HG02885 (cell line): ENCODE data around the gene PRPF39.
A peak's percentile ranks its signal among the peaks of the same experiment; 100 is the strongest.

Experiments
- ATAC-seq: cut with Tn5 transposase; IDR thresholded peaks from one replicate; pipeline ENCODE4 v1.9.1; 2021; ENCODE audit warnings: mild to moderate bottlenecking; ENCODE audit not compliant: unreplicated experiment, poor library complexity

PRPF39 gene

DNA sequence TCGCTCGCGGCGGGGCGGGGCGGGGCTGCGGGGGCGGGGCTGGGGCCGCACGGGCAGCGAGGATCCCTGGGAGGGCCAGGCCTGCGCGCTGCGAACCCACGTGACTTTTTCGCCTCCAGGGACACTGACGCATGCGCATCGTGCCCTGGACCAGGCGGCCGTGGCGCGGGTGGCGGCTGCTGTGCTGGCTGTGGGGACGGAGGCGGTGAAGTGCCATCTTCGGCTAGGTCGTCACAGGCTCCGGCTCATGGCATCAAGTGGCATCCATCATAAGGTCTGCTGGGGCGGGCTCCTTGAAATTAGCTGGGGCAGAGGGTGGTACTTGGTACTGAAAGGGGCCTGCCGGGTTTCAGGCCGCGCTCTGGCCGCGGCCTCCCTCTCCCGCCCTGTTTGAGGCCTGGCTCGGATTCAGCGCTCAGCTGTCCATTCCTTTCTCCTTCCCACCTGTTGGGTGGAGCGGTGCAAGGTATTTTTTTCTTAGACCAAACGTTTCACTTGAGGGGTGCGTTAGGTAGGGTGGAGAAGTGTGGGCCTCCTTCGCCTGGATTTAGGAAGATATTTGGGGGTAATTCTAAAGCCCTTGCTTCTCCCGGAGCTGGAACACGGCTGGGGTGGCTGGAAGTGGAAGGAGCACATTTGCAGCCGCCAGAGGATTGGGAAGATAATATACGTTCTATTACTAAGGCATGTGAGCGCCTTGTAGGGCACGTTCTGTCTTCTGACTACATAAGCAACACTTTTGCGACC is at the start of gene PRPF39:
Gene PRPF39 (plus strand): TSS at position 141 of the 747 bp plus-strand sequence. CDS start 11,124 bp downstream, outside the sequence.
- peak; percentile 87 for ATAC-seq

- ATAC-seq = no peak
Observed at GRCh38 chr14:45034730-45035129, 49.2 kb upstream of the PRPF39 start.

DNA sequence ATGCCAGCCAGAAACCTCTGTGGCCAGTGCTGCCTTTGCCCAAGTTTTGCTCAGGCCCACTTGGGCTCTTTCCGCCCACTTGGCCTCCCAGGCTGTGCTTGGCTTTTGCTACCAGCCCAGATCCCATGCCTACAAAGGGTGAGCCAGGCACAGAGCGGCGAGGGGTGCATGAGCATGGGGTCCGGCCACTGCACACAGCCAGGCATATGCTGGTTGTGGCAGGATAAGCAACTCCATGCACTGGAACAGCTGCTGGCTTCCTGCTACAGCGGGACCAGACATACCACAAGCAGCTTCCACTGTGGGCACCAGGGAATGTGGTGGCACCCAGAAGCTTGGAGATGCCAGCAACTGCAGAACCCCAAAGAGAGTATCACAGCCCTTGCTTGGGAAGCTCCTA is 45.7 kb upstream of the PRPF39 start:
- no peak for ATAC-seq

DNA sequence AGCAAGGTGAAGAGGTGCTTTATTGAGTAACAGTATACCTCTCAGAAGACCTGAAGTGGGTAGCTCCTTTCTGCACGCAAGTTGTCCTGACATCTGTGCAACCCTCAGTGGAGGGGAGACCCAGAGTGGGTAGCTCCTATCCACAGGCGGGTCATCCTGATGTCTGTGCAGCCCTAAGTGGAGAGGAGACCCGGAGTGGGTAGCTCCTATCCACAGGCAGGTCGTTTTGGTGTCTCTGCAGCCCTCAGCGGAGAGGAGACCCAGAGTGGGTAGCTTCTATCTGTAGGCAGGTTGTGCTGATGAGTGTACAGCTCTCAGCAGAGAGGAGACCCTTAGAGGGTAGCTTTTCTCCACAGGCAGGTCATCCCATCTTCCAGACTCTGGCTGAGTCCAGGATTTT is 45.1 kb upstream of the PRPF39 start:
- ATAC-seq = no peak

DNA sequence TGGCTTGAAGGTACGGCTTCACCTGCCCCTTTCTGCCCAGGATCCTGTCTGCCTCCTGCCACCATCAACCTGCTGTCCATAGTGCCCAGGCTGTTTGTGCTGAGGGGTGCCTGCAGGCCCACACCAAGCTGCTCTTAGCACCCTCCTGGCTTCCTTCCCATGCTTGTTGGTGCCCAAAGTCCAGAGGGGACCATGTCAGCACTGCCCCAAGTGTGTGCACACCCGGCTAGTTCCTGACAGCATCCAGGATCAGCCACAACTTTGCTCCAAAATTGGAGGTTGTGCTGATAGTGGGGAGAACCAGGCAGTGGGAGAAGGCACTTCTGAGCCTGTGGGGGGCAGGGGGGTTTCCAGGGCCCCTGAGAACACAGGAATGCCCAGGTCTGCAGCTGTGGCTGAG is 44.5 kb upstream of the PRPF39 start:
- no peak for ATAC-seq

- ATAC-seq = no peak
Observed at GRCh38 chr14:45041641-45042040, 42.3 kb upstream of the PRPF39 start.

DNA sequence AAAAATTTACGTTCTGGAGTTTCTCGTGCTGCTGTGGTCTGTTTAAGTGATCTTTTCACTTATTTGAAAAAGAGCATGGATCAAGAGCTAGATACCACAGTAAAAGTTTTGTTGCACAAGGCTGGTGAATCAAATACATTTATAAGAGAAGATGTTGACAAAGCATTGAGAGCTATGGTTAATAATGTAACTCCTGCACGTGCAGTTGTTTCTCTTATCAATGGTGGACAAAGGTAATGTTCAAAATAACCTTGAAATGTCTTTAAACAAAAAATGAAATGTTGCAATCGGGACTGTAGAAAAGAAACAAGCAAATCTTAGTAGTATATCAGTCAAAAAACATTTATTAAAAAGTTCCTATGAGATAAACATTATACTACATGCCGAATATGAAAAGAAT is 39.3 kb upstream of the PRPF39 start:
- no peak for ATAC-seq

- no peak for ATAC-seq
Observed at GRCh38 chr14:45048385-45048784, 35.5 kb upstream of the PRPF39 start.

- no peak for ATAC-seq
Observed at GRCh38 chr14:45051180-45051579, 32.7 kb upstream of the PRPF39 start.

GRCh38 chr14:45051896-45052295 is 32.0 kb upstream of the PRPF39 start:
- ATAC-seq = no peak

DNA sequence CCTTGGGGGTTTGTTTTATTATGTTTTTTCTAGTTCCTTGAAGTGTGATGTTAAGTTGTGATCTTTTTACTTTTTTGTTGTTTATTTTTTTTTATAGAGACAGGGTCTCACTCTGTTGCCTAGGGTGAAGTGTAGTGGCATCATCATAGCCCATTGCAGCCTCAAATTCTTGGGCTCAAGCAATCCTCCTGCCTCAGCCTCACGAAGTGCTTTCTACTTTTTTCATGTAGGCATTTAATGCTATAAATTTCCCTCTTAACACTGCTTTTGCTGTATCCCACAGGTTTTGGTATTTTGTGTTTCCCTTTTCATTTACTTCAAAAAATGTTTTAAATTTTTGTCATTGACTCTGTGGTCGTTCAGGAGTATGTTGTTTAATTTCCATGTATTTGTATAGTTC is 26.6 kb upstream of the PRPF39 start:
- ATAC-seq = no peak

- no peak for ATAC-seq
Observed at GRCh38 chr14:45057881-45058364, 26.0 kb upstream of the PRPF39 start.

GRCh38 chr14:45060551-45060950 is 23.4 kb upstream of the PRPF39 start:
- no peak for ATAC-seq

DNA sequence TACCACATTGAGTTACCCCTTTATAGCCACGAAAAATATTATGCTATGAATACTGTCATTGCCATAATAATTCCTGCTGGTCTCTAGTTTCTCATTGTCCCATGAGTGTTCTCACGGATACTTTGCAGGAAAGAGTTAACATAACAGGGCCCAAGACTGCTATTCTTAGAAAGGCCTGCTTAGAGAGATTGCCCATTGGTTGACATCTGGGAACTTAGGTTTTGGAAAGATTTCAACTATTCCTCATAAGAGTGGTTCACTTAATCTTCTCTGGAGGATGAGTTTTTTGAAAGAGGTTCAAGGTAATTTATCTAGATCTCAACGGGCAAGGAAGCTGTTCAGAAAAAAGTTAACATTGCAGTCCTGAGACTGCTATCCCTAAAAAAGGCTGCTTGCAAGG is 18.4 kb upstream of the PRPF39 start:
- no peak for ATAC-seq

- no peak for ATAC-seq
Observed at GRCh38 chr14:45065956-45066355, 18.0 kb upstream of the PRPF39 start.

DNA sequence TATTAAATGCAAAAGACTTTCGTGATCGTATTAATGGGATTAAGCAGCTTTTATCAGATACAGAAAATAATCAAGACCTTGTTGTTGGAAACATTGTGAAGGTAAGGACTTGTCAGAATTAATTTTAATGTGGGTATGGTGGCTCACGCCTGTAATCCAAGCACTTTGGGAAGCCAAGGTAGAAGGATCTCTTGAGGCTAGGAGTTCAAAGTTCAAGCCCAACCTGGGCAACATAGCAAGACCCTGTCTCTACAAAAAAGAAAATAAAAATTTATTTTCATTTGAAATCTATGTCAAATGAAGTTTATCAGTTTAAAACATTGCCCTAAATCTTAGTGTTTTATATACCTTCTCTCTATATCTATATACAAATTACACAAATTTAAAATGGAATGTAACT is 17.2 kb upstream of the PRPF39 start:
- ATAC-seq = no peak

DNA sequence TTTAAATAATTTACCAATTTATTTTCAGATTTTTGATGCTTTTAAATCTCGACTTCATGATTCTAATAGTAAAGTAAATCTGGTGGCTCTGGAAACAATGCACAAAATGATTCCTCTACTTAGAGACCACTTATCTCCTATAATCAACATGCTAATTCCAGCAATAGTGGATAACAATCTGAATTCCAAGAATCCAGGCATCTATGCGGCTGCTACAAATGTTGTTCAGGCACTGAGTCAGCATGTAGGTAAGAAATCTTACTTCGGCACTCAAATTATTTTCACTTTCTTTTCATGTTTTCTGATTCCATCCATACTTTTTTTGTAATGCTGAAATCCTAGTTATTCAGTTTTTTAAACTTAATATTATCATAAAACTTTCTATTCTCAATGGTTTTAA is 15.5 kb upstream of the PRPF39 start:
- no peak for ATAC-seq

- no peak for ATAC-seq
Observed at GRCh38 chr14:45070215-45070614, 13.7 kb upstream of the PRPF39 start.

GRCh38 chr14:45072126-45072525 is 11.8 kb upstream of the PRPF39 start:
- no peak for ATAC-seq

GRCh38 chr14:45073231-45073879 is 10.6 kb upstream of the PRPF39 start:
- ATAC-seq = no peak

GRCh38 chr14:45078323-45078722 is 5.6 kb upstream of the PRPF39 start:
- no peak for ATAC-seq
